Lower leg skin (tissue), 3 donors: ENCODE measurements around the gene TRIM50.
"Not testable (repeated sequence)": the region's sequence is repeated elsewhere in the genome, so short reads cannot be mapped to it uniquely, and the experiment has no call there.

Source experiments
- CTCF ChIP-seq, 3 donors: fragments of 450-650 bp; IDR thresholded peaks; one replicate each; pipeline ENCODE4 v1.5.1; 2016; ENCODE audit warnings: antibody characterized with exemption in 3 of 3, mild to moderate bottlenecking in 3 of 3, moderate library complexity in 2 of 3
- POLR2A ChIP-seq, 2 donors: fragments of 450-650 bp; IDR thresholded peaks; one replicate each; pipeline ENCODE4 v1.6.1; 2016 to 2017; ENCODE audit warnings: antibody characterized with exemption in 2 of 2, mild to moderate bottlenecking in 1 of 2, moderate library complexity in 1 of 2

GRCh38 chr7:73297706-73298105 is 30.2 kb downstream of the TRIM50 start:
- TF ChIP-seq POLR2A, CTCF (IDR thresholded peaks at IDR 0.05): not testable (repeated sequence)
